ENCODE data around the gene PDF. TPM values are rescaled to one million over a fixed set of nuclear protein-coding genes. Genes with fewer than 3 reads are reported as not detected.

Gene PDF
- total RNA-seq, 1 donor from 2014 or later, result 44.9 TPM

DNA sequence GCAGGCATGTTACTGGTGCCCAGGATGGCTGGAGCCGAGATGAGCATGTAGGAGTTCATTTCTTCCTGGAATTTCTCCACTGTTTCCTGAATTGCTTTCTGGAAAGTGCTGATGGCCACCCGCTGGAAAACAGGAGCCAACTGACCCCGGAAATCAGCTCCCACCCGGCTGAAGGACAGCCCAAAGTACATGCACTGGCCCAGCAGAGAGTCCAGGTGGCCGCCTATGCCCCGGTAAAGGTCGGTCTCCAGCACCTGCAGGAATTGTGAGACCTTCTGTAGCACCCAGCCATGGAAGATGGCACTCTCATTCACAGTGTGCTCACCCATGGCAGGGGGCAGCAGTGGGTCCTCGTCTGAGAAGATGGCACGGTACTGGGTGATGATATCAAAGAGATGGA lies 4.3 kb upstream of the PDF start:
- Histone ChIP-seq H3K36me3 (peaks cover 0 to 34% of the 10 kb centered on the region in 2 donors), H3K27ac (no peak overlapping the region), H3K27me3 (no peaks in the 10 kb centered on the region), H3K4me3 (no peak overlapping the region), H3K9me3 (no peaks in the 10 kb centered on the region), H3K4me1 (peaks cover 39% of the 10 kb centered on the region)
- no peak for TF ChIP-seq POLR2AphosphoS5 (IDR thresholded peaks at IDR 0.05; ENCODE audit: insufficient read depth in 1 of 2, low read depth in 1 of 2)
- TF ChIP-seq, protein P1, sequence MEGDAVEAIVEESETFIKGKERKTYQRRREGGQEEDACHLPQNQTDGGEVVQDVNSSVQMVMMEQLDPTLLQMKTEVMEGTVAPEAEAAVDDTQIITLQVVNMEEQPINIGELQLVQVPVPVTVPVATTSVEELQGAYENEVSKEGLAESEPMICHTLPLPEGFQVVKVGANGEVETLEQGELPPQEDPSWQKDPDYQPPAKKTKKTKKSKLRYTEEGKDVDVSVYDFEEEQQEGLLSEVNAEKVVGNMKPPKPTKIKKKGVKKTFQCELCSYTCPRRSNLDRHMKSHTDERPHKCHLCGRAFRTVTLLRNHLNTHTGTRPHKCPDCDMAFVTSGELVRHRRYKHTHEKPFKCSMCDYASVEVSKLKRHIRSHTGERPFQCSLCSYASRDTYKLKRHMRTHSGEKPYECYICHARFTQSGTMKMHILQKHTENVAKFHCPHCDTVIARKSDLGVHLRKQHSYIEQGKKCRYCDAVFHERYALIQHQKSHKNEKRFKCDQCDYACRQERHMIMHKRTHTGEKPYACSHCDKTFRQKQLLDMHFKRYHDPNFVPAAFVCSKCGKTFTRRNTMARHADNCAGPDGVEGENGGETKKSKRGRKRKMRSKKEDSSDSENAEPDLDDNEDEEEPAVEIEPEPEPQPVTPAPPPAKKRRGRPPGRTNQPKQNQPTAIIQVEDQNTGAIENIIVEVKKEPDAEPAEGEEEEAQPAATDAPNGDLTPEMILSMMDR (IDR thresholded peaks at IDR 0.05), result no peak
- no peak for TF ChIP-seq POLR2A (IDR thresholded peaks at IDR 0.05)
- no peak for DNase-seq (ENCODE audit: extremely low spot score in 2 of 2)
- intact Hi-C loops (cut with DNase I), result no loop called here

DNA sequence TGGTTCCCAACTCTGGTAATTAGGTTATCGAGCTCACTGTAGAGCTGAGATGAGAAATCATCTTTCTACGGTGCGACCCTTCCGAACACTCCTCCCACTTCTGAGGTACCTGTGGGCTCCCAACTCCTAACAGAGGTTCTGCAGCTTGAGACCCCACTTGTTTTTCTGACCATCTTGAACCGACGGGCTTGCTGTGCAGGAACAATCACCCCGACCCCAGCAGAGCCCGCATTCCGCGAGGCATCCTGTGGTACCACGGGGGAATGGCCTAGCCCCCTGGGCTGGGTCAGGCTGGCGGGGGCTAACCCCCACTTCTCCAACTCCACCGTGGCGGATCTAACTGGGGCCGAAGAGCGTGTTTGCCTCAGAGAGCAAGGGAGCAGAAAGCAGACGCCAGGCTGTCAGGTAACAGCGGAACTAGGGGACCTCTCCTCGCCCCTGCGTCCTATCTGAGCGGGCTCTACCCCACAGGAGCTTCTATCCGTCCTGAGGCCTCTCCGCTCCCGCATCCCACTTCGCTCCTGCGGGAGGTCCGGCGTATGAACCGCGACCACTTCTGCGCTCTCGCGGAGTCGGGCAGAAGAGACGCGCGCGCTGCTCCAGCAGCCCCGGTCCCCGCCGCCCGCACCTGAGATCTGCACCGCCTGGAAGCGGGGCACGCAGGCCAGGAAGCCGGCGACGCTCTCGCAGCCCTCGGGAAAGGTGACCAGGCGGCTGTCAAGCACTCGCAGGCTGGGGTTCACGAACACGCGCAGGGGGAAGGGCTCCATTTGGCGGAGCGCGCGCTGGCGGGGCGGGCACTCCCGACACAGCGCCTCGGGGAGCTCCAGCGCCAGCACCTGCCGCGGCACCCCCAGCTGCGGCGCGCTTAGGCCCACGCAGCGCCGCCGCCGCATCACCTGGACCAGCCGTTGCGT lies 761 bp downstream of the PDF start:
- H3K27ac ChIP-seq, result peak overlapping the region; percentile 85
- peaks cover 63% of the 10 kb centered on the region for H3K4me1 ChIP-seq
- H3K36me3 ChIP-seq, result peaks cover 0 to 28% of the 10 kb centered on the region in 2 donors
- no peaks in the 10 kb centered on the region for H3K27me3 ChIP-seq
- H3K4me3 ChIP-seq, result peak overlapping the region; percentile 87 to 94
- intact Hi-C loops (cut with DNase I), result no loop called here
- H3K9me3 ChIP-seq, result no peaks in the 10 kb centered on the region
- no peak for DNase-seq (ENCODE audit: extremely low spot score in 2 of 2)
- TF ChIP-seq POLR2AphosphoS5 (IDR thresholded peaks at IDR 0.05; ENCODE audit: insufficient read depth in 1 of 2, low read depth in 1 of 2), result peak in 1 of 2 donors; percentile 25
- TF ChIP-seq, protein P1 (IDR thresholded peaks at IDR 0.05), result no peak

DNA sequence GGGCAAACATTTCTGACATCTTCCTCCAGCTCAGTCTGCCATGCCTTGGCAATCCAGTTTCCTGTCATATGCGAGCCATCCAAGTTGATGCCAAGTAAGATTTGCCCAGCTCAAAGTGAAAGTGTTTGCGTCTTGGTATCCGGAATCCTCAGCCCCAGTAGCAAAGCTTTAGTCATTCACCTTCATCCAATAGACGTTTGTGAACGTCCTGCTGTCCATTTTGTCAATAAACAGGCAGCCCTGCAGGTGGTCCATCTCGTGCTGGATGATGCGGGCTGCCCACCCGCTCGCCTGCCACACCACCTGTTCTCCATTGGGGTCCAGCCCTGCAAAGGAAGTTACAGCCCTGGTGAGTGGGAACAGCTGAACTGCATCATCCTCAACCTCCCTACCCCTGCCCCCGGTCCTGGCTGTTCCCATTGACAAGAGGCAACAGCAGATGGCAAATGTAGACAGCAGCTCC lies 1.5 kb downstream of the PDF start:
- no peak overlapping the region for H3K27ac ChIP-seq

DNA sequence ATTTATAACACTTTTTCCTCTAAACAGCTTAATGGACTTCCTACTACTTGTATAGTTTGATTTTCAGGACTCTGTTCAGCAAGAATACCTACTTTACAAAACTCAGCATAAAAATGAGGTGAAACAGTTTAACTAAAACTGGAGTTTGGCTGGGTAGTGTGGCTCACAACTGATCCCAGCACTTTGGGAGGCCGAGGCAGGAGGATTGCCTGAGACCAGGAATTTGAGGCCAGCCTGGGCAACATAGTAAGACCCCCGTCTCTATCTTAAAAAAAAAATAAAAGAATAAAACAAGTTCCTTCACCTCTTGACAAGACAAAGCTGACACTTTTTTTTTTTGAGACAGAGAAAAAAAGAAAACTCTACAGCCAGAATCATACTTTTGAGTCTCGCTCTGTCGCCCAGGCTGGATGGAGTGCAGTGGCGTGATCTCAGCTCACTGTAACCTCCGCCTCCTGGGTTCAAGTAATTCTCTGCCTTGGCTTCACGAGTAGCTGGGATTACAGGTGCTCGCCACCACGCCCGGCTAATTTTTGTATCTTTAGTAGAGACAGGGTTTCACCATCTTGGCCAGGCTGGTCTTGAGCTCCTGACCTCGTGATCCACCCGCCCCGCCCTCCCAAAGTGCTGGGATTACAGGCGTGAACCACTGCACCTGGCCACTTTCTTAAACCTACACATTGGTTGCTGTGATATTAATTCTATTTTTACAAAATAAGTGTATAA lies 2.6 kb downstream of the PDF start:
- Histone ChIP-seq H3K27ac (no peak overlapping the region), H3K4me3 (no peak overlapping the region), H3K36me3 (peaks cover 0 to 29% of the 10 kb centered on the region in 2 donors), H3K4me1 (peaks cover 77% of the 10 kb centered on the region), H3K9me3 (no peaks in the 10 kb centered on the region), H3K27me3 (no peaks in the 10 kb centered on the region)
- TF ChIP-seq, protein P1 (IDR thresholded peaks at IDR 0.05), result no peak
- no peak for TF ChIP-seq POLR2A (IDR thresholded peaks at IDR 0.05)
- TF ChIP-seq POLR2AphosphoS5 (IDR thresholded peaks at IDR 0.05; ENCODE audit: insufficient read depth in 1 of 2, low read depth in 1 of 2), result no peak
- no peak for DNase-seq (ENCODE audit: extremely low spot score in 2 of 2)
- intact Hi-C loops (cut with DNase I), result no loop called here

More for the DNA sequence above, 1.5 kb downstream of the PDF start:
- no peak for DNase-seq (ENCODE audit: extremely low spot score in 2 of 2)
- no peak for TF ChIP-seq POLR2AphosphoS5 (IDR thresholded peaks at IDR 0.05; ENCODE audit: insufficient read depth in 1 of 2, low read depth in 1 of 2)
- TF ChIP-seq, protein P1 (IDR thresholded peaks at IDR 0.05), result no peak
- TF ChIP-seq POLR2A (IDR thresholded peaks at IDR 0.05), result no peak
- no peaks in the 10 kb centered on the region for H3K9me3 ChIP-seq
- H3K36me3 ChIP-seq, result peaks cover 0 to 27% of the 10 kb centered on the region in 2 donors
- no peaks in the 10 kb centered on the region for H3K27me3 ChIP-seq
- peak overlapping the region in 1 of 2 donors; percentile 94 for H3K4me3 ChIP-seq
- peaks cover 70% of the 10 kb centered on the region for H3K4me1 ChIP-seq
- intact Hi-C loops (cut with DNase I), result no loop called here
